CD4-positive, alpha-beta T cell treated with Interleukin-2 at 100 ng/mL for 4 hours (primary cell): ENCODE measurements around the gene CYP4B1.

Source experiments
- DNase-seq: peaks from one replicate; pipeline ENCODE4 v3.0.0-alpha.2; 2020; ENCODE audit warnings: low spot score

The CYP4B1 gene

DNA sequence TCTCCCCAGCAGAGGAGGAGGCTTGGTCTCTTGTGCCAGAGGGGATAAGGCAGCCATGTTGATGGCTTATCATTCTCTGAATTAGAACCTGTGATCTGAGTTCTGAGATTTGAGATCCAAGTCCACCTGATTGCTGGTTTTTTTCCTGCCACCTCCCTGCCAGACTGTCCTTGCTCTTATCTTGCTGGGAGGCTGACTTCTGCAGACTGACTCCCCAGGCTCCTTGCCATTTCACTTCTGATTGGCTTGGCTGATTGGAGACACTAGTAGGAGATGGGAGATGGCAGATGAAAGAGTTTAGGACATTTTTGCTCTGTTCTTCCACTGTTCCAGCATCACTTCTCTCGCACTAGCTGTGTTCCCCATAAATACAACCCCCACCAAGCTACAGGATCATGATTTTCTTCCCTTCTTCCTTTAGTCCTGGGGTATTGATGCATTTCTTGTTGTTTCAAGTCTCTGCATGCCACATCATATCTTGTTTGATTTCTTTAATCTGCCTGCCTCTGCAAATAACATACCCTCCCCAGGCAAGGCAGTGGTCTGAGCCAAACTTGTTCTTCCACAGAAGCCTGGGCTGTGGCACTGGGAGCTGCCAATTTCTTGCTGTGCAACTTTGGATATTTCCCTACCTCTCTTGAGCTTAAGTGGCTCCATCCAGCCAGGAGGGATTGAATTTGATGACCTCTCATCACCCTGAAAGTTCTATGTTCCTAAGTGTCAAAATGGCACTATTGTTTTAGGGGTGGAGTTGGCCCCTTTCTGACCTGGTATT, 963 bp upstream of the CYP4B1 start:
- no peak for DNase-seq

GRCh38 chr1:46800742-46801141, 1.9 kb downstream of the CYP4B1 start:
- DNase-seq = no peak

DNA sequence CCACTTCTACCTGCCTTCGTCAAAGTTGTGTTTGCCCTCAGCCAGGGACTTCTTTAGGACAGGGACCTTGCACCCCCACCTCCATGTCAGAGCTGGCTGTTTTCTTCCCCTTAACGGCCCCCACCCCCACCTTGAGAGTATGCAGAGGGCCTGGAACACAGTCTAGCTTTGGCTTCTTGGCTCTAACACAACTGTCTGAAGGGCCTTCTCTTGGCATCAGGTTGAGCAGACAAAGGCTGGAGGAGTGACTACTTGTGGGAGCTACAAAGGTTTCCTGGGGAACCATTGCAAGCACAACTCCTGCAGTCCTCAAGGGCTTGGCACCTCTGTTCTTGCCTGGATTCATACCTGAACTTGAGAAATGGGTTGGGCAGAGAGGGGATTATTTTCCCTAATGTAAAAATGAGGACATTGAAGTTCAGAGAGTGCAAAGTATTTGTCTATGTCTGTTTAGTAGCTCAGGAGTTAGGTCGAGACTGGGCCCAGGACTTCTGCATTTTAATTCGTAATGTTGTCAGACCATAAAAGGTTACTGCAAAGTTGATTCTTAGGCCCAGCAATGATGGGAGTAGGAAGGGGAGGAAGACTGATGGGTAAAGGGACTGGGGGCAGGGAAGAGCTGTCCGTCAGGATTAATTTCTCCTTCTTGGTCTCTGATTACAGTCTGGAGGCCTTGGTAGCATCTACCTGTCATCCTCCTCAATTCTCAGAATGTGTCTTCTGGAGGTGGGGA, 2.6 kb downstream of the CYP4B1 start:
- no peak for DNase-seq

DNA sequence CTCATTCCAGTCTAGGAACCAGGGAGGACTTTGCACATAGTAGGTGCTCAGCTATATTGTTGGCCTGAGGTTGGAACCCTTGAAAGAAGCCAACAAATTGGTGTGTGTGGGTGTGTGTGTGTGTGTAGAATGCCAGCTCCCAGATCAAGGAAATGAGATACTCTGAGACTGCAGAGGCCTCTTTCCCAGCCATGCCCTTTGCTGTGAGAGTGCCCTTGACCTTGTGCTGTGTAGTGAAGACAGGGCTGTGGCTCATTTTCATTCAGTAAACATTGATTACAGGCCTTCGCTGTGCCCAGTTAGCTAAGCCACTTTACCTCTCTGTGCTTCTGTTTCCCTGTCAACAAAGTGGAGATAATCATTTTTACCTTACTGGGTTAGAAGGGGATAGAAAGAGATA, 3.2 kb downstream of the CYP4B1 start:
- no peak for DNase-seq

DNA sequence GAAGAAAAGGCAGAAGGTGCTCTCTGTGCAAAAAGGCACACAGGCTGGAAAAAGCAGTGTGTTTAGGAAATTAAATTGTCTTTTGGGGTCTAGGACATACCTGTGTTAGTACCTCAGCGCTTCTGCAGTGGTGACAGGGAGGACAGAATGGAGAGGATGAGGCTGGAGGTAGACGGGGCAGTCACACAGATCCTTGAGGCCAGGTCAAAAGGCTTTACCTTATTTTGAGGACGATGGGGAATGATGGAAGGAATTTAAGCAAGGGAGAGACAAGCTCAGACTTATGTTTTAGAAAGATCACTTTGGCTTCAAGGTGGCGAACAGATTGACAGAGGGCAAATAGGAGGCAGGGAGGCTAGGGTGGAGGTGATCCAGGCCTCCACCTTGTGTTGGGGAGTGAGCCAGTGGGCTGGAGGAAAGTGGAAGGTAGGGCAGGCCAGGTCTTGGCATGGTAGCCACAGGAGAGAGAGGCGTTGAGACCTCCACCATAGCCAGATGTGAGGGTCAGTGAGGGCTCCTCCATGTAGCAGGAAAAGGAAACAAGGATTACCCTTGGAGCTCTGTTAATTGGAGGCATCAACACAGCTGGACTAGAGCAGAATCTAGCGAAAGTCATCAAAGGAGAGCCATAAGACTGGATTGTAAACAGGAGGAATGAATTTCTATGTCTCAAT, 4.2 kb downstream of the CYP4B1 start:
- DNase-seq = no peak

- no peak for DNase-seq
These were observed 5.4 kb downstream of the CYP4B1 start for GRCh38 chr1:46804027-46804889.

DNA sequence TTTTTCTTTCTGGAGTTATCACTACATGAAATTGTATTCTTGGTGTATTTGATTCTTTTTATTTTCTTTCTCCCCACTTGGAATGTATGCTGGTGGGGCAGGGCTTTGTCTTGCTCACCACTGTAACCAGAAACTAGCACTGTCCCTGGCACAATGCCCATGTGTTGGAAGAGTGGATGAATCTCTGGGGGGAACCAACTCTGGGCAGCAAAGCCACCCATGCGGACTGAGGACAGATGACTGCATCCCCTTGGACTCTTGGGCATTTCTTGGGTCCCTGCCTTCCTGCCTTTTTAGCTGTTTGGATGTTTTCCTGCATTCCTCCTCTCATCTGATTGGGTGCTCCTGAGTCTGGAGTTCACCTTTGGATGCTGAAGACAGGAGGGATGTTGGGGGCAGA, 6.1 kb downstream of the CYP4B1 start:
- no peak for DNase-seq

DNA sequence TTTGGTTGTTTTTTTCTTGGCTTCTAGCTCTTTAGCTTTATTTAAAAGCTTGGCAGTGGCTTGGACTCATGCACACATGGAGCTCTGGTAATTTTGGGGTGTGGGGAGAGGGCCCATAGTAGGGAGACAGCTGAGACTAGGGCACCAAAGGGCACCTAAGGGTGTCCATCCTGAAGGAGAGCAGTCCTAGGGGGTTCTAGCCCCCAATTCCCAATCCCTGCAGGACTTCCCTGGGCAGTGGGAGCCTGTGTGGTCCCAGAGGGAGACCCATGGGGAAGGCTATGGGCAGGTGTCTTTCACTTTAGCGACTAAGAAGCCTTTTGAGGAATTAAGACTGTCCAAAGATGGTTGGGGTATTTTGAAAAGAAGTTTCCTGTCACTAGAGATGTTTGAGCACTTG, 6.9 kb downstream of the CYP4B1 start:
- no peak for DNase-seq

- DNase-seq = no peak
These were observed 7.6 kb downstream of the CYP4B1 start for GRCh38 chr1:46806196-46807020.

DNA sequence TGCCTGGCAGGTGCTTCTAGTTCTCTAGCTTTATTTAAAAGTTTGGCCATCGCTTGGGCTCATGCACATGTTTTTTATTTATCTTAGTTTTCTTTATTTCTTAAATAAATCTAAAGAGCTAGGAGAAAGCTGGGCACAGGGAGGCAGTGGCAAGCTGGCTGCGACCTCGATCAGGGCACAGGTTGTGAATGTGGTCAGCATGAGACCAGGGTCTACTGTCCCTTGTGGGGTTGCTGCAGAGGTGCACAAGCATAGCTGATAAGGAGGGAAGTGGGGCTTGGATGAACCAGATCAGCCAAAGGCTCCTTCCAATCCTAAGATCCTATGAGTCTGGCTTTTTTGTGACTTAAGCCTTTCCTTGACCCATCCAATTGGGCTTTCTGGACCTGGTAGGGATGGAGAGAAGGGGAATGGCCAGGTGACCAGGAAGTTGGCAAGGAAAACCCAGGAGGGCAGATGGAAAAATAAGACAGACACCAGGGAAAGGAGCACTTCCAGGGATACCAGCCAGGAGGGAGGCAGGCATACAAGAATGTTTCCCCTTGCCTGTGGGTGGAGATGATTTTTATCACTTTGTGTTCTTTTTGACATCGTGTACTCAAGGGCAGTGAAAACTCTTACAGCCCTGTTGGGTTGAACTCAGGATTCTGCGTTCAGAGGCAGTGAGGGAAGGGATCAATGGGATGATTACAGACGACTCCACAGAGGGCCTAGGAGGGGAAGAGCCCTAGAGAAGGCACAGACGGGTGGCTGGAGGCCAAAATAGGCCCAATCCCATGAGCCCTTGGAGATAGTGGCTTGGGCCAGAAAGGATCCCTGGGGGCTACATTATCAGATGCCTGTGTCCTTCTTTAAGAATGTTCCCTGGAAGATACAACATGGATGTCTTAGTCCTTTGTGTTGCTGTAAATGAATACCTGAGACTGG, 8.5 kb downstream of the CYP4B1 start:
- DNase-seq = no peak

- no peak for DNase-seq
These were observed 10.2 kb downstream of the CYP4B1 start for GRCh38 chr1:46809071-46809470.

- DNase-seq = no peak
These were observed 11.1 kb downstream of the CYP4B1 start for GRCh38 chr1:46809904-46810303.

DNA sequence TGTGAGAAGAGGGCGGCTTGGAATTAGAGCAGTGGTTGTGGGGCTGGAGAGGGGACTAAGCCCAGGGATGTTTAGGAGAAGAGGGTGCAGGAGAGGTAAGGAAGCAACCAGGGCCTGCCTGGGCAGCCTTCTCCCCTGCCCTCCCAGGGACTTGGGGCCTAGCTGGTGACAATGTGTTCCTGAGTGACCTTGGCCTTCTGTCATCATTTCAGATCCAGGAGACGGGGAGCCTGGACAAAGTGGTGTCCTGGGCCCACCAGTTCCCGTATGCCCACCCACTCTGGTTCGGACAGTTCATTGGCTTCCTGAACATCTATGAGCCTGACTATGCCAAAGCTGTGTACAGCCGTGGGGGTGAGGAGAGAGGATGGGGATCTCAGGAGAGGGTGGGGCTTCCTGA, 11.8 kb downstream of the CYP4B1 start:
- no peak for DNase-seq

DNA sequence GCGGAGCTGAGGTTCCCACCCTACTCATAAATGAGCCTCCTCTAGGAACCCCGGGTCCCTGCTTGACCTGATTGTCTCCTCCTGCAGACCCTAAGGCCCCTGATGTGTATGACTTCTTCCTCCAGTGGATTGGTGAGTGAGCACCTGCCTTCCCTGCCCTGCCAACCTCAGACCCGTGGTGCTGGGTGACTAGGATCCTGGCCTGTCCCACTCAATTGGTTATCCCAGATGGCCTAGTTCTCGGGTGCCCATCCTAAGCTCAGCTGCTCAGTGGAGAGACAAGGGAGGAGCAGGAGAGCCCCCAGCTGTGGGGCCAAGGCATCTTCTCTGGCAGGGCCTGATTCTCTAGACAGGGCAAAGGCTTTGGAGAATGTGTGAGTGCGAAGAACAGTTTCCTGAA, 12.2 kb downstream of the CYP4B1 start:
- no peak for DNase-seq

GRCh38 chr1:46812065-46812963, 13.5 kb downstream of the CYP4B1 start:
- no peak for DNase-seq

- DNase-seq = no peak
These were observed 14.4 kb downstream of the CYP4B1 start for GRCh38 chr1:46812996-46813857.

DNA sequence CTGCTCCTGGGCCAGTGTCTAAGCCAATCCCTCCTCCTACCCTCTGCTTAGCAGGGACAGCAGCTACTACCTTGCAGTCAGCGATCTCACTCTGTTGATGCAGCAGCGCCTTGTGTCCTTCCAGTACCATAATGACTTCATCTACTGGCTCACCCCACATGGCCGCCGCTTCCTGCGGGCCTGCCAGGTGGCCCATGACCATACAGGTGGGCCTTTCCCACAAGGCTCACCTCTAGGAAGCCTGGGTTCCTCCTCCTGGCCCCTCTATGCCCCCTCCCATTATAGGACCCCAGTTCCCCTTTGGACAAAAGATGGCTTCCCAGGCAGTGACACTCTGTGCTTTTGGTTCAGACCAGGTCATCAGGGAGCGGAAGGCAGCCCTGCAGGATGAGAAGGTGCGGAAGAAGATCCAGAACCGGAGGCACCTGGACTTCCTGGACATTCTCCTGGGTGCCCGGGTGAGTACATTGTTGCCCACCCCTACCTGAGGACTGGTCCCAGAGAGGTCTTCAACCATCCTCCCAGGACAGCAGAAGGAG, 15.1 kb downstream of the CYP4B1 start:
- DNase-seq = no peak

DNA sequence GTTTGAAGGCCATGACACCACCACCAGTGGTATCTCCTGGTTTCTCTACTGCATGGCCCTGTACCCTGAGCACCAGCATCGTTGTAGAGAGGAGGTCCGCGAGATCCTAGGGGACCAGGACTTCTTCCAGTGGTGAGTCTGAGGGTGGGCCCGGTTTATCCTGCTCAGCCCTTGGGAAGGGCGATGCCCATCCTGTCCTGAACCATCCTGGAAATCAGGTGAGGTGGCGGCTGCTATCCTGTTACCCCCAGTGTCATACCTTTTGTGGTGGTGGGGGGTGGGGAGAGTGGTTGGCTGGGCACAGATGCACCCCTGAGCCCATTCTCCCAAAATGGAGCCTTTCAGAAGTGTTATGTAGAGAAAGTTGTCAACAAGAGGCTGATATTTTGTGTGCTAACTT, 16.3 kb downstream of the CYP4B1 start:
- no peak for DNase-seq
